NCI-H1105 (cell line): Measurements from ENCODE around the gene LDLRAD3.

ENCODE experiments used
- DNase-seq: peaks from one replicate; lab custom pipeline; 2025; lab: John Stamatoyannopoulos, UW

LDLRAD3 gene

DNA sequence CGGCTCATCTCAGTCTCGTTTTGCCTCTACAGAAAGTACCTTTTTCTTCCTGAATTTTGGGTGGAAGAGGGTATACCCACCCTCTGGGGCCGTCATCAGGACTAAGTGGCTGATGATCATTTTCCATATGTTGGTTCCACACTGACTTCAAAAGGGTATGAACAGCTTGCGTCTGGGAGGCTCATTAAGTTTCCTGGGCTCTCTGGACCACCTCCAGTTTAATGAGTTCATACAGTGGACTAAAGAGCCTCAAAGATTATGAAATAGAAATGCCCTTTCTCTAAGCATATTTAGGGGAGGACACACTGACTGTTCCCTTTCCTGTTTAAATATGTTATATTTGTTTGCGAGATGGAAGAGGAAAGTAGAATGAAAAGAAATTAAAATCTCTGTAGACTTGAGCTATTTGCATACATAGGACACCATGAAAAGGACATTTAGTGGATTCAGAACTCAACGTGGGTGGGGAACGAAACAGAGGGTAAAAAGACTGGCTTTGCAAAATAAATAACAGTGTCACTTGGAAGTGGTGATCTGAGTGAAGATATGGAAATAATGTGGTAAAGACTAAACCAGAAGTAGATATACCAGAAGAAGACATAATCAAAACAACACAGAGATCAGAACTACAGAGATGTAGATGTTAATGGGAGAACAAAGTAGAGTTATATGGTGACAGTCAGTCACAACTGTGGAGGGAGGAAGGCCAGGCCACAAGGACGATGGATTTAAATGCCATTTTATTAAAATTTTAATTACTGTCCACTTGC lies 18.7 kb downstream of the LDLRAD3 start:
- no peak for DNase-seq

DNA sequence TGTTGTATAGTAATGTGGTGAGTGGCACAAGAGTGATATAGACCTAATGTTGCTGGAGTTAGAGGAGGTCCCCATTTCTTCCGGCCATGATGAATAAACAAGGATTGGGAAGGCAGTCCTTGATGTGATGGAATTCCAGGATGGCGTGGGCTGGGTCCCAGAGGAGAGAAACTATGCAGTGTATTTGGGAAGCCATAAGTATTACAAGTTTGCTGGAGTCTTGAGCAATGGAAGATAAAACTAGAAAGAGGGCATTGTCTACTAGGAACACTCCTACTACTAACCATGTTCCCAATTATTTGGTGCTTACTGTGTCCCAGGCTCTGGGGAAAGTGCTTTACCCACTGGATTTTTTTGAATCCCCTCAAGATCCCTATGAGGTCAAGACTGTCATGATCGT lies 20.0 kb downstream of the LDLRAD3 start:
- no peak for DNase-seq

DNA sequence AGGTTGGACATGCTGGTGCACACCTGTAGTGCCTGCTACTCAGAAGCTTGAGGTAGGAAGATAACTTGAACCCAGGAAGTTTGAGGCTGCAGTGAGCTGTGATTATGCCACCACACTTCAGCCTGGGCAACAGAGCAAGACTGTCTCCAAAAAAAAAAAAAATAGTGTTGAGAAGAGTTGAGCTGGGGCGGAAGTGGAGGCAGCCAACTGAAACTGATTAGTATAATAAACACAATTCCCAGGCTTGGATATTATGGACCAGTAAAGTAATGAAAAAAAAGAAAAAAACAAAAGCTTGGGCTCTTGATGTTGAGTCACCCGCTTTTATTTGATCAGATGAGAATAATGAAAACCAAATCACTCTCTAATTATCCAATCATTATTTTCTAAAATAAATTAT lies 21.0 kb downstream of the LDLRAD3 start:
- DNase-seq: no peak

DNA sequence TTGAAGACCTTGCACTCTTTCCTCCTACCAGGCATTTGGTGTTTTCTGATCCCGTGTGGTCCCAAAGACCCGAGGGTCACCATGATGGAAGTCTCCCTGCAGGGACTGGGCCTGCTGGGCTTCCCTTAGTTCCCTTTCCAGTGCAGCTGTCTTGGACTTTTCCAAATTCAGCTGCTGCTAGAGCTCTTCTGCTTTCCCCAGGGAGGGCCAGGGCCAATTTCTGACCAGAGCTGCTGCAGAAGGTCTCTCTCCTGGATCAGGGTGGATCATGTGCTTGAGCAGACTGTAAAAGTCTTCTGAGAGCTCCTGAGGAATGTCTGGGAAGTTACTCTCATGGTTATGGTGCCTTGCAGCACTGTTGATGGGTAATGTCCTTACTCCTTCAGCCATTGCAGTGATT lies 23.2 kb downstream of the LDLRAD3 start:
- DNase-seq: no peak

DNA sequence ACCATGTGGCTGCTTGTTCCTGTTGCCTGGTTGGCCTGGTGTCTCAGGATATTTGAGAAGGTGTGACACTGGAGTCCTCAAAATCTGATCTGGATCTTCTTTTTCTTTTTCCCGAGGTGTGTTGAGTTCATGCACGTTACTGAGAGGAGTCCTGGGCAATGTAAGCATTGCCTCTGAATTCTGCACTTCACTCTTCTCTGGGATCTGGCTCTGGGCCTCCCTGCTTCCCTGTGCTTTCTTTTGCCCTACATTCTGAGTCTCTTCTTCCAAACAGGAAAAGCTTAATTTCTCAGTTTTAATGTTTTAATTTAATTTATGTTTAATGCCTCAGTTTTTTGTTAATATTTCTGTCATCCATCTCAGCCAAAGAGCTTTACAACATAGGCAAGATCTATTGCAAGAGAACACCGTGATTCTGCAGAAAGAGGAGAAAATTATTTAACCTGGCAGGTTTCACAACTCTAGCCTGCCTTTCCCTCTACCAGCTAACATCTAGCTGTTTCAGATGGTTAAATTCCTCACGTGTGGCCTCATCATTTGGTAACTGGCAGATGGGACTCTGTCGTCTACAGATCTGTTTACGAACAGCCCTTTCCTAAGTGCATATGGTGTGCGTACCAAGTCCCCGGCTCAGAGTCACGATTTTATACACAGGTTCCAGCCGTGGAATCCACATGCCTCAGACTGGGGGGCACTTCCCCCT lies 24.7 kb downstream of the LDLRAD3 start:
- DNase-seq: no peak

DNA sequence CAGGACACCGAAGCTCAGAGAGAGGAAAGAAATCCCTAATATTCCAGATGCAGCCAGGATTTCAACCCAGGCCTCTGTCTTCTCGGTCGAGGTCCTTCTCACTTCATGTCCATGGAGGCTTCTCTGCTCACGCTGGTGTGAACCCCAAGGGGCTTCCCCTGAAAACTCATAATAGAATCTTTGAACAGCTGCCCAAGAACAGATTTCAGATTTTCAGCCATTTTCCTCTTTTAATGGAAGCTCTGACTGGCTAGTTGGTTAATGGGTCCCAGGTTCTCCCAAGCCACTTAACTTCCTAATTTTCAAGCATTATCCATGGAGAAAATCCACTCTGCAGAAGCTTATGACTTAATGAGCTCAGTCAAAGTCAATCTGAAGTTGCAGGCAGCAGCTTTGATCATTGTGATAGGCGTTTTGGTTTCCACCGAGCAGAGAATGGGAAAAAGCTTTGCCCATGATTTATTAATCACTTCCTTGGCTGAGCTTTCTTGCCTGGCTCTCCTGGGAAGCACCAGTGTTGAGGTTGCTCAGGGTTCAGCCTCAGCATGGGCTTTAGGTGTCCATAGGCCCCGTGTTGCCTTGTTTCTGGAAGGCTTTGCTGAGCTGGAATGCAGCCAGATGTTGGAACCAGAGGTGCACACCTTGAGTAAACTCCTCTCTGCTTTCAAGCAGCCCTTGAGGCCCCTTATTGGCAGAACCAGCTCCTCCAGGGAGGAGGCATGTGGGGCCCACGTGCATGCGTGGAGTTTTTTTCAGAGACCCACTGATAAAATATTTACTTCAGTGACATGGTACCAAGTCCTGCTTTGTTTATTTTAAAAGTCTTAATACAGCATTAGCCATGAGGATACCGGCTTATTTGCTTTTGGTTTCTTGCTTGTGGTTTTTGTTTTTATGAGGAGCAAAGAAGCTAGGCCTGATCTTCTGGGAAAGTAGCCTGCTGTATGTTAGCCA lies 25.5 kb downstream of the LDLRAD3 start:
- no peak for DNase-seq

DNA sequence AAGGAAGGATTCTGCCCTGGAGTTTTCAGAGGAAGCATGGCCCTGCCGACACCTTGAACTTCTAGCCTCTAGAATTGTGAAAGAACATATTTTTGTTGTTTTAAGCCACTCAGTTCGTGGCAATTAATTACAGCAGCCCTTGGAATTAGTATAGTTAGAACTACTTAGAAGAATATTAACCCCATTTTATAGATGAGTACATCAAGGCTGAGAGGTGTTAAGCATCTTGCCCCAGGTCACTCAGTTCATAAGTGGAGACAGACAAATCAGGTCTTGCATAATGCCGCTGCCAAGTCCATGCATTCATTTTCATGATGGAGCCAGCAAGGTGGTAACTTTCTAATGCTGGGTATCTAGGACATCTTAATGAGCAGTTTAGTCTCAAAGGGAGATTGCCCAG lies 26.6 kb downstream of the LDLRAD3 start:
- no peak for DNase-seq

DNA sequence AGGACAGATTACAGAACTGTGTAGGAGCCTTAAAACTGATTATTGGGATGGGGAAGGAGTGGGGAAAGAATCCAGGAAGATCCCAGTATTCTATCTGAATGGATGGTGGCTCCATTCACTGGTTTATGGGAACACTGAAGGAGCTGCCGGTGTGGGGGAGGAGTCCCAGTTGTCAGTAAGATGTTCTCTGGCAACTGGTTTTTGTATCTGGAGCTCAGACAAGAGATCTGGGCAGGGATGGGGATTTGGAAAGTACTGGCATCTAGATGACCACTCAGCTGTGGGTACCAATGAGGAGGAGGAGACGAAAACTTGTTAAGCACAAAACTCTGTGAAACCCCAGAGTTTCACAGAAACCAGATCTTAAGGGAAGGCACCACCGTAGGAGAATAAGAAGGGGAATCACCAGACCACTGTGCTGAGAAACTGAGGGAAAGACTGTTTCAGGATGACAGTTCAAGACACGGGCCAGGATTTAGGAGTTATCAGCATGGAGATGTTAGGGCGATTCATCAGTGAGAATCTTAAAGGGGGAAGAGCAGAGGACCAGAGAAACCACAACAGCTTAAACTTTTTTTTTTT lies 28.1 kb downstream of the LDLRAD3 start:
- DNase-seq: no peak

DNA sequence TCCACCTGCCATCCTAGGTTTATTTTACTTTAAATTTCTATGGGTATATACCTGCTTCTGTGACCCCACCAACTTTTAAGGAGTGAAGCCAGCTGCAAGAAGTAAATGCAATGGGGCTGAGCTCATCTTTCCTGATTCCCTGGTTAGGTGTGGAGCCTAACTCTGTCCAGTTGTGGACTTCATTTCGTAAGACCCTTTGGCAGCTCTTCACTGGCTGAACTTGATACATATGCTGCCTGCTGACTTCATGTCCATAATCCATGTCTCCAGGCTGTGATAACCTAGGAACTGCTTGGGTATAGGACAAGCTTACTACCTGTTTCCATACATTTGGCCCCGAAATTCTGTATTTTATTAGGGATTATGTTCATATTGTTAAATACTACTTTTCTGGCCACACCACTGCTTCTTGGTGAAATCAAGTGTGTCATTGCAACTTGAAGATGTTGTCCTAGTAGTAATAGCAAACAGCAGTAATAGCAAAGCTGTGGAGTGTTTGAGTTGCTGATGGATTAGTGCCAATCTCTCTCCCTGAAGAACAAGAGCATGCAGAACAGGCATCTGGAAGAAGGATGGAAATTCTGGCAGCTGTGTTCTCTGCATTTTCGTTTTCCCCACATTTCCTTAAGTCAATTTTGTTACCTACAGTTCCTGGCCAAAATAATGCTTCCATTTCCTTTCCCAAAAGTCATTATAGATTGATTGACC lies 31.2 kb downstream of the LDLRAD3 start:
- DNase-seq: no peak

DNA sequence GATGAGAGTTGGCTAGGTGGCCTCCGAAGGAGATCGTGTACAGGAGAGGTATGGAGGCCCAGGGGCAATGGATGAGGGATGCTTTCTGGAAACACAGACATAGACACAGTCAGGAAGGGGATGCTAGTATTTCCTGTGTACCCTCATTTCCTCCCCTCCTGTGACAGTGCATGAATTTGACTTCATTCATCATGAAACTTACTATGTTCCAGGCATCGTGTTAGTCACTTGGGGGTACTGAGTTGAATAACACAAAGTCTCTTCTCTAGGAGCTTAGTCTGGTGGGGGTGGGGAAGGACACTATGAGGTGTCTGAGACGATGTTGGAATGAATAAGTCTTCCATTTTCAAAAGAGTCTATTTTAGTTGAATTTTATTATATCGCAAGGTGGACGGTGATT lies 32.6 kb downstream of the LDLRAD3 start:
- DNase-seq: no peak

DNA sequence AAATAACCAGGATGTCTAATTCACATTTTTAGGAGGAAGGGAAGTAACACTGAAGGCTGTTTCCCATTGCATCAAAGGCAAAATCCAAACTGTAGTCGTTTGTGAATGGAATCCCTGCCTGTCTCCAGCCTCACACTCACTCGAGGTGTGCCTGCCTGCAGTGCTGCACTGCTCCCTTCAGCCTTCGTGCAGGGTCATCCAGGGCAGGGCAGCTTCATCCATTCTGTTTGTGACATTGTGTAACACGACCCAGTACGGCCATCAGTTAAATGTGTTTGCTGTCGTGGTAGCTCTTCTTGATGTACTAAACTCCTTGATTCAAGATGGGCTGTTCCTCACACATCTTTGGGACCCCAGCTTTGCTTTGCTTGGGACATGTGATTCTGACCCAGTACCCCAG lies 34.3 kb downstream of the LDLRAD3 start:
- DNase-seq: no peak

DNA sequence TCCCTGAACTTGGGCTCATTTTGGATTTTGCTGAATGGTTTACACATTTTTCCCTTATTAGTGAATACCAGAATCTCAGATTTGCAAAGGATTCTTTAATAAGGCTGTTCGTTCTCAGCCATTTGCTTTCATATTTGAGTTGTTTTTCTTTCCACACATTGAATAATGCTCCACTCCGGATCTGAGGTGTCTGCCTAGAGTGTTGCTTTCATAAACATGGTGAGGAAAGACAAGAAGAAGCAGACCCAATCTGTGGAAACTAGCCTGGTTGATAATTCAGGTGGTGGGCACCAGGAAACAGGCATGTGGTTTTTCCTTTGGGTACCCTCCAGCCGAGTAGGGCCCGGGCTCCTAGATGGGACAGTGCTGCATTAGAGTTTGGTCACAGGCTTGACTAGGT lies 35.0 kb downstream of the LDLRAD3 start:
- DNase-seq: no peak

DNA sequence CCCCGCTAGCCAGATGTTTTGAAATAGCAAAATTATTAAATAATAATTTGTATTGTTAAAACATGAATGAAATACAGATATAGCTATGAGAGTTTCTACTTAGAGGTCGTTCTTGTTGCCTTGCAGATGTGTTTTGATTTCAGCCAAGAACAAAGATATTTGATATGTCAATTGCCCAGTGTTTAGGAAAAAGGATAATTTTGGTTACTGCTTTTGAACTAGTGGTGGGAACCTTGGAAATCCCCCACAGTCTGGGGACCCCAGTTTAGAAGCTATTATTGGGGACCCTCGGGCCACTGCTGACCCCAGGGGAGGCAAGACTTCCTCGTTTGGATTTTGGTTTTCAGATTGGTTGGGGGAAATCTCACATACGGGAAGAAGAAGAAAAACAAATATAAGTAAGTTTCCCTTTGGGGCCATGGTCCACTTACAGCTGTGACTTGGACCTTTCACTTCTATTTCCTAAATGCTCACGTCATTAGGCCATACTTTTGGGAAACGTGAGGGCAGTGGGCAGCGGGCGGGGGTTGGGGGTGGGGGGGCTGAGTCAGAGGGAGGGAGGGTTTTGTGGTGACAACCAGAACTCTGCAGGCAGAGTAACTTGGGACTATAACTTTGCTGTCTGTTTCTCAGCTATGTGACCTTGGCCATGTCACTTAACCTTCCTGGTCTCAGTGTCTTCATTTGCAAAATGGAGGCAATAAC lies 37.0 kb downstream of the LDLRAD3 start:
- DNase-seq: no peak

DNA sequence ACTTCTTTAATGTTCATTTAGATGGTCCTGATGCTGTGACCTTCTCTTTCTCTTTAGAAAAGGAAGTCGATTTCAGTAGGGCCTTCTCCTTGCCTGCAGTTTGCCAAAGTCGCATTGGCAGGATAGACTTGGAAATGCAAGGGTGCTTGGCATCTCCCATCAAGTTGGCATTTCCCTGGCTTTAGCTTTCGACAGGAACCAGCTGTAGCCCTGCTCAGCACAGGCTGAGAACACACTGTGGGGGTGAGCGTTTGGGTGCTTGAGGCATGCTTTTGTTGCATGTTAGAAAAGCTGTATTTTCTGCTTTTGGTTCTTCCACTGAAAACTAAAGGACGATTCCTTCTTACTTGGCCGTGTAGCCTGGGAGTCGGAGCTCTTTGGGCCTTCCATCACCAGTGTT lies 37.7 kb downstream of the LDLRAD3 start:
- no peak for DNase-seq

DNA sequence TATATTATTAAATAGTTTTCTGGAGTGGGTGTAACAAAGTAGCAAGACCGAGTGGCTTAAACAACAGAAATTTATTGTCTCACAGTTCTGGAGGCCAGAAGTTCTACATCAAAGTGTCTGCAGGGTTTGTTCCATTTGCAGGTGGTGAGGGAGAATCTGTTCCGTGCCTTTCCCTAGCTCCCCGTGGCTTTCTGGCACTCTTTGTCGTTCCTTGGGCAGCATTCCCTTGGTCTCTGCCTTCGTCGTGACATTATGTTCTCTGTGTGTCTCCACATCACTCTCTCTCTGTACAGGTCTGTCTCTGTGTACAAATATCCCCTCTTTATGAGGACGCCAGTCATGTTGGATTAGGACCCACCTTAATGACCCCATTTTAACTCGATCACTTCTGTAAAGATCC lies 38.2 kb downstream of the LDLRAD3 start:
- no peak for DNase-seq

DNA sequence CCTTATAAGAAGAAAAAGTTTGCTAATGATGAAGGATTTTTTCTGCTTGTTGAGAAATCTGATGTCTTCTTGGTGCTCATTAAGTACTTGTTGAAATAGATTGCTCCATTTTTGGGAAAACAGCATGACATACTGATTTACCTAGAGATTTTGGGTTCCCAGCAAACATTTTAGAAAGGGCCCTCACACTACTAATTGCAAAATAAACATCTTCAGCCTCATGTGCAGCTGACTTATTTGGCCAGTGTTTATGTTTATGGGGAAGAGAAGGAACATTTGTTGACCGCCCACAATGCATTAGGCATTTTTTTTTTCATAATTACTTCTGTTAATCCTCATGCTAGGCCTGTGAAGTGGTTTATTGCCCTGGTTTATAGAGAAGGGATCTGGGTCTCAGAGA lies 40.1 kb downstream of the LDLRAD3 start:
- DNase-seq: no peak

DNA sequence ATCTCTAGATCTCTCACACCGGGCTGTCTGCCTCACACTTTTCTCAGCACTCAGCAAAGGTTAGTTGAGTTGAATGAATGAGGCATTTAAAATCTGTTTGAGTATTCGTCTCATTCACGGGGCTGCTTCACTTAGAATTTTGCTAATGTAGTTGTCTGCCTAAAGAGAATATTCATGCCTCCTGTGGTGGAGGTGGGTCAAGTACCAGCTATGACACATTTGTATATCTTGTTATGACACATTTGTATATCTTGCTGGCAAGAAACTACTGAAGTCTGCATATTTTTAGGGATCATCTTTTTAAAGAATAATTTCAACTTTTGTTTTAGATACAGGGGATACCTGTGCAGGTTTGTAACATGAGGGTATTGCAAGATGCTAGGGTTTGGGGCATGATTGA lies 43.1 kb downstream of the LDLRAD3 start:
- DNase-seq: no peak

DNA sequence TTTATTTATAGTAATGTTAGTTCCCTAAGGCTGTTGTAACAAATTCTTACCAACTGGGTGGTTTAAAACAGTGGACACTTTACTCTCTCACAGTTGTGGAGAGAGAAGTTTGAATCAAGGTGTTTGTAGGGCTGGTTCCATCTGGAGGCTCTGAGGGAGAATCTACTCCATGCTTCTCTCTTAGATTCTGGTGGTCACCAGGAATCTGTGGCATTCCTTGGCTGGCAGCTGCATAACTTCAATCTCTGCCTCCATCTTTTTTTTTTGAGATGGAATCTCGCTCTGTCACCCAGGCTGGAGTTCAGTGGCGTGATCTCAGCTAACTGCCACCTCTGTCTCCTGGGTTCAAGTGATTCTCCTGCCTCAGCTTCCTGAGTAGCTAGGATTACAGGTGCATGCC lies 46.3 kb downstream of the LDLRAD3 start:
- DNase-seq: no peak

DNA sequence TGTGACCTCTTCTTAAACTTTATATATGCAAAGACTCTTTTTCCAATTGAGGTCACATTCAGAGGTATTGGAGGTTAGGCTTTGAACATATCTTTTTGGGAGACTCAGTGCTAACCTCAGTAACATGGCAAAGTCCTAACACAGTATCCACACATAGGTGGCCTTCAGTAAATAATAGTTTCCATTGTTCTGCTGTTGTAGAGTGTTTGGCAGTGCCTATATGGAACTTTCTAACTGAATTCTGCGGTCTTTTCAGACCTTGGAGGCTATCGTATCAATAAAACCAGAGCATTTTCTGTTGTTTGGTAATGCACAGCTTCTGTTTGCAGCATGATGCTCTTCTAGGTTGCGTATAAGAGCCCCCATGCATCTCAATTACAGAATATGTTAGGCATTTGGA lies 47.0 kb downstream of the LDLRAD3 start:
- no peak for DNase-seq

DNA sequence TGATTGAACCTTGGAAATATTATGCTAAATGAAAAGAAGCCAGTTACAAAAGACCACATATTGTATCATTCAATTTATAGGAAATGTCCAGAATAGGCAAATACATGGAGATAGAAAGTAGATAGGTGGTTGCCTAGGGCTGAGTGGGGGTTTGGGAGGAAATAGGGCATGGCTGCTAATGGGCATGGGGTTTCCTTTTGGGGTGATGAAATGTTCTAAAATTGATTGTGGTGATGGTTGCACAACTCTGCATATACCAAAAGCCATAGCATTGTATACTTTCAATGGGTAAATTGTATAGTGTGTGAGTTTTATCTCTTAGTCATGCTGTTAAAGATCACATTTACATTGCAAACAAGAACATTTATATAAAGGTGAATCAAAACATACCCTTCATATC lies 48.7 kb downstream of the LDLRAD3 start:
- no peak for DNase-seq

DNA sequence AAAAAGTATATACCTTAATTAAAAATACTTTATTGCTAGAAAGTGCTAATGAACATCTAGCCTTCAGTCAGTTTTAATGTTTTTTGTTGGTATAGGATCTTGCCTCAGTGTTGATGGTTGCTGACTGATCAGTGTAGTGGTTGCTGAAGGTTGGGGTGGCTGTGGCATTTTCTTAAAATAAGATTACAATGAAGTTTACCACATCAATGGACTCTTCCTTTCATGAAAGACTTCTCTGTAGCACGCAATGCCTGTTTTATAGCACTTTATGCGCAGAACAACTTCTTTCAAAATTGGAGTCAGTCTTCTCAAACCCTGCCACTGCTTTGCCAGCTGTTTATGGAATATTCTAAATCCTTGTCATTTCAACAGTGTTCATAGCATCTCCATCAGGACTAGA lies 50.6 kb downstream of the LDLRAD3 start:
- DNase-seq: no peak
